ENCODE results near the gene ADGRF1. TPM values are rescaled to one million over a fixed set of nuclear protein-coding genes. Genes with fewer than 3 reads are reported as not detected.

Gene ADGRF1
- total RNA-seq, 4 donors from 2014 or later, result not detected

GRCh38 chr6:47009583-47009982 is 32.5 kb downstream of the ADGRF1 start:
- Histone ChIP-seq H3K27me3 (no peaks in the 10 kb centered on the region), H3K27ac (no peak overlapping the region), H3K9me3 (no peaks in the 10 kb centered on the region), H3K4me1 (no peaks in the 10 kb centered on the region), H3K4me3 (no peak overlapping the region), H3K36me3 (no peaks in the 10 kb centered on the region)
- TF ChIP-seq EP300 (IDR thresholded peaks at IDR 0.05), result no peak
- no peak for TF ChIP-seq CTCF (IDR thresholded peaks at IDR 0.05)
- no peak for TF ChIP-seq POLR2A (IDR thresholded peaks at IDR 0.05)
- 78% methylated on average over 7 of the region's 7 CpGs for WGBS, 2 donors
- DNase-seq (ENCODE audit: low spot score in 2 of 2), result no peak

GRCh38 chr6:47008397-47008763 is 33.8 kb downstream of the ADGRF1 start:
- H3K27me3 ChIP-seq, result no peaks in the 10 kb centered on the region
- TF ChIP-seq POLR2A (IDR thresholded peaks at IDR 0.05) (no peak), CTCF (IDR thresholded peaks at IDR 0.05) (no peak), EP300 (IDR thresholded peaks at IDR 0.05) (no peak)
- H3K27ac ChIP-seq, result no peak overlapping the region
- WGBS, 2 donors, result 92 to 95% methylated on average over 3 of the region's 3 CpGs
- H3K9me3 ChIP-seq, result no peaks in the 10 kb centered on the region
- no peak overlapping the region for H3K4me3 ChIP-seq
- DNase-seq (ENCODE audit: low spot score in 2 of 2), result no peak
- H3K36me3 ChIP-seq, result no peaks in the 10 kb centered on the region
- no peaks in the 10 kb centered on the region for H3K4me1 ChIP-seq

GRCh38 chr6:47007657-47008396 is 34.3 kb downstream of the ADGRF1 start:
- no peaks in the 10 kb centered on the region for H3K27me3 ChIP-seq
- TF ChIP-seq EP300 (IDR thresholded peaks at IDR 0.05) (no peak), POLR2A (IDR thresholded peaks at IDR 0.05) (no peak), CTCF (IDR thresholded peaks at IDR 0.05) (no peak)
- no peaks in the 10 kb centered on the region for H3K36me3 ChIP-seq
- no peaks in the 10 kb centered on the region for H3K4me1 ChIP-seq
- WGBS, 2 donors, result 86% methylated on average over 3 of the region's 3 CpGs
- no peak for DNase-seq (ENCODE audit: low spot score in 2 of 2)
- no peaks in the 10 kb centered on the region for H3K9me3 ChIP-seq
- no peak overlapping the region for H3K4me3 ChIP-seq
- H3K27ac ChIP-seq, result no peak overlapping the region

- H3K27ac ChIP-seq, result no peak overlapping the region
- no peak for DNase-seq (ENCODE audit: low spot score in 2 of 2)
- H3K4me1 ChIP-seq, result no peaks in the 10 kb centered on the region
- WGBS, 2 donors, result 93 to 100% methylated on average over 1 of the region's 1 CpG
- no peak overlapping the region for H3K4me3 ChIP-seq
- no peaks in the 10 kb centered on the region for H3K27me3 ChIP-seq
- H3K9me3 ChIP-seq, result no peaks in the 10 kb centered on the region
- TF ChIP-seq CTCF (IDR thresholded peaks at IDR 0.05) (no peak), POLR2A (IDR thresholded peaks at IDR 0.05) (no peak), EP300 (IDR thresholded peaks at IDR 0.05) (no peak)
- H3K36me3 ChIP-seq, result no peaks in the 10 kb centered on the region
Observed at GRCh38 chr6:47005486-47005885, 36.6 kb downstream of the ADGRF1 start.

GRCh38 chr6:47004463-47004862 is 37.7 kb downstream of the ADGRF1 start:
- H3K27me3 ChIP-seq, result no peaks in the 10 kb centered on the region
- H3K27ac ChIP-seq, result no peak overlapping the region
- H3K9me3 ChIP-seq, result no peaks in the 10 kb centered on the region
- H3K36me3 ChIP-seq, result no peaks in the 10 kb centered on the region
- TF ChIP-seq POLR2A (IDR thresholded peaks at IDR 0.05), result no peak
- TF ChIP-seq CTCF (IDR thresholded peaks at IDR 0.05), result no peak
- no peak for TF ChIP-seq EP300 (IDR thresholded peaks at IDR 0.05)
- H3K4me3 ChIP-seq, result no peak overlapping the region
- WGBS, 2 donors, result 74 to 76% methylated on average over 3 of the region's 3 CpGs
- DNase-seq (ENCODE audit: low spot score in 2 of 2), result no peak
- H3K4me1 ChIP-seq, result no peaks in the 10 kb centered on the region

Data from tibial nerve (tissue), 4 donors.